Tibial nerve (tissue), 4 donors: Measurements from ENCODE around the gene SHPK.

Experiments
- EP300 ChIP-seq, 2 donors: sonication (generic); formaldehyde crosslinking; IDR thresholded peaks; one replicate each; pipeline ENCODE4 v1.6.1; 2017; ENCODE audit warnings: antibody characterized with exemption in 2 of 2, mild to moderate bottlenecking in 1 of 2
- TF ChIP-seq, protein P1 (sequence below), 5 experiments: fragments of 200-600 bp in 3 of 5; fragments of 450-650 bp in 2 of 5; sonication (generic) in 3 of 5; IDR thresholded peaks; one replicate each; pipeline ENCODE4 v1.5.1; 2016 to 2019; ENCODE audit warnings: antibody characterized with exemption in 5 of 5, mild to moderate bottlenecking in 3 of 5, moderate library complexity in 2 of 5

- TF ChIP-seq, protein P1, sequence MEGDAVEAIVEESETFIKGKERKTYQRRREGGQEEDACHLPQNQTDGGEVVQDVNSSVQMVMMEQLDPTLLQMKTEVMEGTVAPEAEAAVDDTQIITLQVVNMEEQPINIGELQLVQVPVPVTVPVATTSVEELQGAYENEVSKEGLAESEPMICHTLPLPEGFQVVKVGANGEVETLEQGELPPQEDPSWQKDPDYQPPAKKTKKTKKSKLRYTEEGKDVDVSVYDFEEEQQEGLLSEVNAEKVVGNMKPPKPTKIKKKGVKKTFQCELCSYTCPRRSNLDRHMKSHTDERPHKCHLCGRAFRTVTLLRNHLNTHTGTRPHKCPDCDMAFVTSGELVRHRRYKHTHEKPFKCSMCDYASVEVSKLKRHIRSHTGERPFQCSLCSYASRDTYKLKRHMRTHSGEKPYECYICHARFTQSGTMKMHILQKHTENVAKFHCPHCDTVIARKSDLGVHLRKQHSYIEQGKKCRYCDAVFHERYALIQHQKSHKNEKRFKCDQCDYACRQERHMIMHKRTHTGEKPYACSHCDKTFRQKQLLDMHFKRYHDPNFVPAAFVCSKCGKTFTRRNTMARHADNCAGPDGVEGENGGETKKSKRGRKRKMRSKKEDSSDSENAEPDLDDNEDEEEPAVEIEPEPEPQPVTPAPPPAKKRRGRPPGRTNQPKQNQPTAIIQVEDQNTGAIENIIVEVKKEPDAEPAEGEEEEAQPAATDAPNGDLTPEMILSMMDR (IDR thresholded peaks at IDR 0.05), result no peak
- TF ChIP-seq EP300 (IDR thresholded peaks at IDR 0.05), result no peak
Measured at GRCh38 chr17:3590231-3590630, 45.8 kb downstream of the SHPK start.
